Measurements from ENCODE around the gene SPAG9.

DNA sequence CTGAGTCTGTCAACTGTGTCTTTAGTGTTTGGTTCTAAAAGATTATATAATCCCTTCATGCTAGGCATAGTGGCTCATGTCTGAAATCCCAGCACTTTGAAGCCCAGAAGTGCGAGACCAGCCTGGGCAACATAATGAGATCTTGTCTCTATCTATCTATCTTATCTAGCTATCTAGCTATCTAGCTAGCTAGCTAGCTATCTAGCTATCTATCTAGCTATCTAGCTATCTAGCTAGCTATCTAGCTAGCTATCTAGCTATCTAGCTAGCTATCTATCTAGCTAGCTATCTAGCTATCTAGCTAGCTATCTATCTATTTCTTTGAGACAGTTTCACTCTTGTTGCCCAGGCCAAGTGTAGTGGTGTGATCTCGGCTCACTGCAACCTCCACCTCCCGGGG lies 43.8 kb downstream of the SPAG9 start:
- no peak for TF ChIP-seq EZH2phosphoT487 (IDR thresholded peaks at IDR 0.05; ENCODE audit: borderline replicate concordance)
- TF ChIP-seq, protein P1, sequence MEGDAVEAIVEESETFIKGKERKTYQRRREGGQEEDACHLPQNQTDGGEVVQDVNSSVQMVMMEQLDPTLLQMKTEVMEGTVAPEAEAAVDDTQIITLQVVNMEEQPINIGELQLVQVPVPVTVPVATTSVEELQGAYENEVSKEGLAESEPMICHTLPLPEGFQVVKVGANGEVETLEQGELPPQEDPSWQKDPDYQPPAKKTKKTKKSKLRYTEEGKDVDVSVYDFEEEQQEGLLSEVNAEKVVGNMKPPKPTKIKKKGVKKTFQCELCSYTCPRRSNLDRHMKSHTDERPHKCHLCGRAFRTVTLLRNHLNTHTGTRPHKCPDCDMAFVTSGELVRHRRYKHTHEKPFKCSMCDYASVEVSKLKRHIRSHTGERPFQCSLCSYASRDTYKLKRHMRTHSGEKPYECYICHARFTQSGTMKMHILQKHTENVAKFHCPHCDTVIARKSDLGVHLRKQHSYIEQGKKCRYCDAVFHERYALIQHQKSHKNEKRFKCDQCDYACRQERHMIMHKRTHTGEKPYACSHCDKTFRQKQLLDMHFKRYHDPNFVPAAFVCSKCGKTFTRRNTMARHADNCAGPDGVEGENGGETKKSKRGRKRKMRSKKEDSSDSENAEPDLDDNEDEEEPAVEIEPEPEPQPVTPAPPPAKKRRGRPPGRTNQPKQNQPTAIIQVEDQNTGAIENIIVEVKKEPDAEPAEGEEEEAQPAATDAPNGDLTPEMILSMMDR (IDR thresholded peaks at IDR 0.05 in 2 of 3, conservative IDR thresholded peaks at IDR 0.05 in 1 of 3; ENCODE audit: borderline replicate concordance in 1 of 3, insufficient read depth in 1 of 3, low read depth in 2 of 3, low read length in 2 of 3), result no peak
- TF ChIP-seq POLR2AphosphoS5 (IDR thresholded peaks at IDR 0.05; ENCODE audit: low read depth, low read length), result no peak
- TF ChIP-seq JUND (IDR thresholded peaks at IDR 0.05), result no peak
- no peak for TF ChIP-seq POLR2A (IDR thresholded peaks at IDR 0.05; ENCODE audit: borderline replicate concordance, extremely low read depth, insufficient read depth, insufficient read length)
- TF ChIP-seq RAD21 (IDR thresholded peaks at IDR 0.05; ENCODE audit: low read depth), result no peak
- no peak for TF ChIP-seq EZH2 (IDR thresholded peaks at IDR 0.05)
